HepG2 (cell line): ENCODE measurements around the gene DLG2. TPM values are rescaled to one million over a fixed set of nuclear protein-coding genes. Genes with fewer than 3 reads are reported as not detected.
A peak's percentile ranks its signal among the peaks of the same experiment; 100 is the strongest.

ENCODE experiments used
- CREM ChIP-seq, 2 experiments: sonication (generic) in 1 of 2; formaldehyde crosslinking in 1 of 2; IDR thresholded peaks; 2 replicates each; pipeline versions ENCODE4 v1.4.0 to v1.6.1; 2016 to 2020; ENCODE audit warnings: antibody characterized with exemption in 1 of 2, mild to moderate bottlenecking in 1 of 2, missing genetic modification reagents in 1 of 2
- ETV6 ChIP-seq: sonication (generic); formaldehyde crosslinking; conservative IDR thresholded peaks from 2 replicates; pipeline ENCODE4 v1.4.0; 2020; ENCODE audit warnings: missing genetic modification reagents
- FOXA3 ChIP-seq: IDR thresholded peaks from 2 replicates; pipeline ENCODE4 v1.6.1; 2016; ENCODE audit warnings: missing genetic modification reagents, missing compliant biosample characterization
- GRHL1 ChIP-seq: sonication (generic); formaldehyde crosslinking; conservative IDR thresholded peaks from 2 replicates; pipeline ENCODE4 v1.8.0; 2022; ENCODE audit warnings: missing genetic modification reagents
- IRF2 ChIP-seq: IDR thresholded peaks from 2 replicates; pipeline ENCODE4 v1.6.1; 2018; ENCODE audit warnings: missing genetic modification reagents, missing compliant biosample characterization
- MXI1 ChIP-seq: IDR thresholded peaks from 3 replicates; pipeline ENCODE4 v1.6.1; 2012; ENCODE audit warnings: low read depth, low read length, inconsistent platforms, borderline replicate concordance
- PLRG1 ChIP-seq: fragments of 450-650 bp; conservative IDR thresholded peaks from 2 replicates; pipeline ENCODE4 v1.6.1; 2016
- TBL1XR1 ChIP-seq: fragments of 150-350 bp; IDR thresholded peaks from 2 replicates; pipeline ENCODE4 v1.6.1; 2014; ENCODE audit warnings: borderline replicate concordance, low read length; ENCODE audit not compliant: partially characterized antibody
- ZBTB37 ChIP-seq: sonication (generic); formaldehyde crosslinking; IDR thresholded peaks from 2 replicates; pipeline ENCODE4 v1.4.0; 2020; ENCODE audit warnings: mild to moderate bottlenecking, missing genetic modification reagents
- ZNF225 ChIP-seq: sonication (generic); formaldehyde crosslinking; IDR thresholded peaks from 2 replicates; pipeline ENCODE4 v1.4.0; 2020; ENCODE audit warnings: mild to moderate bottlenecking, missing genetic modification reagents
- ZNF253 ChIP-seq: sonication (generic); formaldehyde crosslinking; IDR thresholded peaks from 2 replicates; pipeline ENCODE4 v1.8.0; 2022; ENCODE audit warnings: mild to moderate bottlenecking, missing genetic modification reagents, borderline replicate concordance
- ZNF430 ChIP-seq: sonication (generic); formaldehyde crosslinking; IDR thresholded peaks from 2 replicates; pipeline ENCODE4 v1.9.0; 2021; ENCODE audit warnings: mild to moderate bottlenecking, missing genetic modification reagents
- ZNF557 ChIP-seq: sonication (generic); formaldehyde crosslinking; IDR thresholded peaks from 2 replicates; pipeline ENCODE4 v1.4.0; 2020; ENCODE audit warnings: missing genetic modification reagents
- ZNF564 ChIP-seq: sonication (generic); formaldehyde crosslinking; IDR thresholded peaks from 2 replicates; pipeline ENCODE4 v1.8.1; 2023; ENCODE audit warnings: mild to moderate bottlenecking, missing genetic modification reagents
- ZNF737 ChIP-seq: sonication (generic); formaldehyde crosslinking; IDR thresholded peaks from 2 replicates; pipeline ENCODE4 v1.5.0; 2020; ENCODE audit warnings: missing genetic modification reagents, mild to moderate bottlenecking, borderline replicate concordance
- ZSCAN12 ChIP-seq: sonication (generic); formaldehyde crosslinking; IDR thresholded peaks from 2 replicates; pipeline ENCODE4 v1.9.0; 2021; ENCODE audit warnings: mild to moderate bottlenecking, missing genetic modification reagents
- polyA plus RNA-seq, 8 experiments: library from polyadenylated mRNA; depleted of rRNA in 3 of 8; stranded (reverse) in 7 of 8; unstranded in 1 of 8; fragments of >200 nt; fragmentation: Illumina TruSeq in 4 of 8; extraction: Trizol in 4 of 8; gene quantifications; 2 replicates each; pipeline versions ENCODE4 v1.2.1 to v1.2.3, GENCODE V29; 2011 to 2016; ENCODE audit warnings: low read depth in 4 of 8, missing spikeins in 1 of 8, mixed read lengths in 1 of 8; ENCODE audit not compliant: insufficient read depth in 1 of 8
- total RNA-seq, 5 experiments: library from RNA; depleted of rRNA; stranded (reverse); fragments of >200 nt; fragmentation: Illumina TruSeq; extraction: Trizol; gene quantifications; 2 replicates each; pipeline ENCODE4 v1.2.3, GENCODE V29; 2016; ENCODE audit warnings: low read depth in 1 of 5
- TF ChIP-seq, protein P1 (sequence below): sonication (generic); formaldehyde crosslinking; IDR thresholded peaks from 2 replicates; pipeline ENCODE4 v1.4.0; 2020; ENCODE audit warnings: missing genetic modification reagents, borderline replicate concordance
- TF ChIP-seq, protein P2 (sequence below): sonication (generic); formaldehyde crosslinking; IDR thresholded peaks from 2 replicates; pipeline ENCODE4 v1.4.0; 2020; ENCODE audit warnings: missing genetic modification reagents, borderline replicate concordance

The DLG2 gene
- total and polyA plus RNA-seq, 2 of the 13 experiments (the other 11 are each of a cell fraction or from before 2014, with no cell fraction given): 0.46 to 1.0 TPM

GRCh38 chr11:85664615-85665481 is 37.7 kb upstream of the DLG2 start, which contains the start of gene CREBZF (continued):
- TF ChIP-seq CREM (IDR thresholded peaks at IDR 0.05) (peak; percentile 68), CREM (CRISPR knock-in tag; IDR thresholded peaks at IDR 0.05) (0 out of 2 replicates have a peak, but pooled peaks have one; percentile 25), FOXA3 (CRISPR knock-in tag) (no peak; the same call in 1 of the 2 replicates), ZNF557 (0 out of 2 replicates have a peak, but pooled peaks have one; percentile 24), ZNF225 (CRISPR knock-in tag) (no peak), ZNF253 (CRISPR knock-in tag) (0 out of 2 replicates have a peak, but pooled peaks have one; percentile 36), ZNF564 (0 out of 2 replicates have a peak, but pooled peaks have one; percentile 28), GRHL1 (CRISPR knock-in tag) (no peak), PLRG1 (no peak), ZNF737 (CRISPR knock-in tag) (no peak), ZSCAN12 (CRISPR knock-in tag) (0 out of 2 replicates have a peak, but pooled peaks have one; percentile 62), ETV6 (CRISPR knock-in tag) (peak; percentile 65; the same call in 1 of the 2 replicates), ZNF430 (CRISPR knock-in tag) (peak; percentile 17; the same call in 1 of the 2 replicates), ZBTB37 (no peak), MXI1 (peak; percentile 24; the same call in 1 of the 3 replicates), TBL1XR1 (no peak), IRF2 (peak; percentile 67; the same call in 1 of the 2 replicates)
- TF ChIP-seq, protein P1, sequence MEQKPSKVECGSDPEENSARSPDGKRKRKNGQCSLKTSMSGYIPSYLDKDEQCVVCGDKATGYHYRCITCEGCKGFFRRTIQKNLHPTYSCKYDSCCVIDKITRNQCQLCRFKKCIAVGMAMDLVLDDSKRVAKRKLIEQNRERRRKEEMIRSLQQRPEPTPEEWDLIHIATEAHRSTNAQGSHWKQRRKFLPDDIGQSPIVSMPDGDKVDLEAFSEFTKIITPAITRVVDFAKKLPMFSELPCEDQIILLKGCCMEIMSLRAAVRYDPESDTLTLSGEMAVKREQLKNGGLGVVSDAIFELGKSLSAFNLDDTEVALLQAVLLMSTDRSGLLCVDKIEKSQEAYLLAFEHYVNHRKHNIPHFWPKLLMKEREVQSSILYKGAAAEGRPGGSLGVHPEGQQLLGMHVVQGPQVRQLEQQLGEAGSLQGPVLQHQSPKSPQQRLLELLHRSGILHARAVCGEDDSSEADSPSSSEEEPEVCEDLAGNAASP (CRISPR knock-in tag): no peak
- TF ChIP-seq, protein P2, sequence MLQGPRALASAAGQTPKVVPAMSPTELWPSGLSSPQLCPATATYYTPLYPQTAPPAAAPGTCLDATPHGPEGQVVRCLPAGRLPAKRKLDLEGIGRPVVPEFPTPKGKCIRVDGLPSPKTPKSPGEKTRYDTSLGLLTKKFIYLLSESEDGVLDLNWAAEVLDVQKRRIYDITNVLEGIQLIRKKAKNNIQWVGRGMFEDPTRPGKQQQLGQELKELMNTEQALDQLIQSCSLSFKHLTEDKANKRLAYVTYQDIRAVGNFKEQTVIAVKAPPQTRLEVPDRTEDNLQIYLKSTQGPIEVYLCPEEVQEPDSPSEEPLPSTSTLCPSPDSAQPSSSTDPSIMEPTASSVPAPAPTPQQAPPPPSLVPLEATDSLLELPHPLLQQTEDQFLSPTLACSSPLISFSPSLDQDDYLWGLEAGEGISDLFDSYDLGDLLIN (CRISPR knock-in tag): 0 out of 2 replicates have a peak, but pooled peaks have one; percentile 77
